ENCODE results near the gene ZNF648.
"Not testable (repeated sequence)": the region's sequence is repeated elsewhere in the genome, so short reads cannot be mapped to it uniquely, and the experiment has no call there.

ZNF648 gene

GRCh38 chr1:182050481-182051448, 10.7 kb downstream of the ZNF648 start:
- Histone ChIP-seq H3K4me3 (ENCODE audit: low read depth, low read length) (no peak overlapping the region), H2AFZ (no peak overlapping the region), H3K4me1 (no peaks in the 10 kb centered on the region), H3K4me2 (ENCODE audit: low read length) (no peak overlapping the region), H3K9me3 (ENCODE audit: control insufficient read depth, low read length) (no peaks in the 10 kb centered on the region), H3K9ac (no peak overlapping the region), H3K27ac (no peak overlapping the region), H3K79me2 (no peaks in the 10 kb centered on the region), H3K27me3 (ENCODE audit: control insufficient read depth, insufficient read depth, low read length) (no peaks in the 10 kb centered on the region), H3K36me3 (ENCODE audit: control insufficient read depth, insufficient read depth, low read length) (no peaks in the 10 kb centered on the region)
- no peak for TF ChIP-seq CTCF (IDR thresholded peaks at IDR 0.05)

DNA sequence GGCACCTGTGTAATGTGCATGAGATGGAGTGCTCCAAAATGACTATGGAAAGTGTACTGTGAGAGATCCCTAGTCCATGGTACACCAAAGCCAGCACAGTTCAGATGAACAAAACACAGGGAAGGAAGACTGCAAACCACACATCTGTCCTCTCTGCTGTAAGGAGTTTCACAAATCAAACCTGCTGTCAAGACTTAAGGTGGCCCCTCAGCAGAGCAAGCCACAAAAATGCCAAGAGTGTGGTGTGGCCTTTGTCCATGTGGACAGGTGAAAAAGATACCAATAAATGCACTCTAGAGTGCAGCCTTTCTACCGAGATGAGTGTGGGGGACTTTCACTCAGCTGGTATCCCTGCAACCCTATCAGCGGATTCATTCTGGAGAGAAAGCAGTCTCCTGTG, 12.9 kb downstream of the ZNF648 start:
- no peak overlapping the region for H3K4me3 ChIP-seq (ENCODE audit: low read depth, low read length)
- no peaks in the 10 kb centered on the region for H3K27me3 ChIP-seq (ENCODE audit: control insufficient read depth, insufficient read depth, low read length)
- no peak for TF ChIP-seq CTCF (IDR thresholded peaks at IDR 0.05)
- H3K27ac ChIP-seq, result no peak overlapping the region
- H3K9ac ChIP-seq, result no peak overlapping the region
- no peaks in the 10 kb centered on the region for H3K36me3 ChIP-seq (ENCODE audit: control insufficient read depth, insufficient read depth, low read length)
- H3K9me3 ChIP-seq (ENCODE audit: control insufficient read depth, low read length), result no peaks in the 10 kb centered on the region
- no peak overlapping the region for H2AFZ ChIP-seq
- H3K4me1 ChIP-seq, result no peaks in the 10 kb centered on the region
- H3K79me2 ChIP-seq, result no peaks in the 10 kb centered on the region
- no peak overlapping the region for H3K4me2 ChIP-seq (ENCODE audit: low read length)

- H3K9me3 ChIP-seq (ENCODE audit: control insufficient read depth, low read length), result no peaks in the 10 kb centered on the region
- H3K4me1 ChIP-seq, result no peaks in the 10 kb centered on the region
- no peaks in the 10 kb centered on the region for H3K36me3 ChIP-seq (ENCODE audit: control insufficient read depth, insufficient read depth, low read length)
- no peaks in the 10 kb centered on the region for H3K27me3 ChIP-seq (ENCODE audit: control insufficient read depth, insufficient read depth, low read length)
- H3K27ac ChIP-seq, result no peak overlapping the region
- no peak overlapping the region for H2AFZ ChIP-seq
- no peak overlapping the region for H3K9ac ChIP-seq
- no peak for TF ChIP-seq CTCF (IDR thresholded peaks at IDR 0.05)
- no peak overlapping the region for H3K4me2 ChIP-seq (ENCODE audit: low read length)
- H3K4me3 ChIP-seq (ENCODE audit: low read depth, low read length), result no peak overlapping the region
- H3K79me2 ChIP-seq, result no peaks in the 10 kb centered on the region
These were observed 14.7 kb downstream of the ZNF648 start for GRCh38 chr1:182046763-182047162.

- not testable (repeated sequence) for H3K4me2 ChIP-seq (ENCODE audit: low read length); H3K27me3 ChIP-seq (ENCODE audit: control insufficient read depth, insufficient read depth, low read length); H3K27ac ChIP-seq; H3K36me3 ChIP-seq (ENCODE audit: control insufficient read depth, insufficient read depth, low read length); H2AFZ ChIP-seq; H3K79me2 ChIP-seq; H3K4me1 ChIP-seq; H3K9me3 ChIP-seq (ENCODE audit: control insufficient read depth, low read length); H3K4me3 ChIP-seq (ENCODE audit: low read depth, low read length); H3K9ac ChIP-seq
These were observed 16.0 kb downstream of the ZNF648 start for GRCh38 chr1:182045481-182045880.

DNA sequence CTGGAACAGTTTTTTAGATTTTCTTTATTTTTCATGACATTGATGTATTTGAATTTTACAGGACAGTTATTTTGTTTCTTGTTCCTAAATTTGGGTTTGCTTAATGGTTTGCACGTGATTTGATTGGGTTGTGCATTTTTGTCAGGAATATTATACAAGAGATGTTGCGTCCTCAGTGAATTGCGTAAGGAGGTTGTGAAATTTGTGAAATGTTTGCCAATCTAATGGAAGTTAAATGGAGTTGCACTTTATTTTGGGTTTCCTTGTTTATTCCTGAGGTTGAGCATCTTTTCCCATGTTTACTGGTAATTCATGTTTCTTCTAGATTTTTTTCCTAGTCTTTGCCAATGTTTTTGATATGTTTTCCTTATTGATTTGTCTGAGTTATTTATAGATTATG, 19.9 kb downstream of the ZNF648 start:
- no peak for TF ChIP-seq CTCF (IDR thresholded peaks at IDR 0.05)
- Histone ChIP-seq H3K36me3 (ENCODE audit: control insufficient read depth, insufficient read depth, low read length) (no peaks in the 10 kb centered on the region), H3K79me2 (no peaks in the 10 kb centered on the region), H3K27ac (no peak overlapping the region), H3K4me3 (ENCODE audit: low read depth, low read length) (no peak overlapping the region), H3K9me3 (ENCODE audit: control insufficient read depth, low read length) (no peaks in the 10 kb centered on the region), H3K9ac (no peak overlapping the region), H2AFZ (no peak overlapping the region), H3K27me3 (ENCODE audit: control insufficient read depth, insufficient read depth, low read length) (no peaks in the 10 kb centered on the region), H3K4me2 (ENCODE audit: low read length) (no peak overlapping the region), H3K4me1 (no peaks in the 10 kb centered on the region)

Measured in parathyroid adenoma (tissue), 2 donors.